HG02870 (cell line): Measurements from ENCODE around the gene FBXO22.
"Not testable (repeated sequence)": the region's sequence is repeated elsewhere in the genome, so short reads cannot be mapped to it uniquely, and the experiment has no call there.

ENCODE experiments used
- ATAC-seq: cut with Tn5 transposase; IDR thresholded peaks from one replicate; pipeline ENCODE4 v1.9.1; 2021; ENCODE audit warnings: mild to moderate bottlenecking, moderate library complexity; ENCODE audit not compliant: unreplicated experiment

The FBXO22 gene

GRCh38 chr15:75903331-75904239 lies at the start of gene FBXO22:
Gene FBXO22, plus strand, starts transcription at chr15:75903878. Its CDS starts 86 bp downstream, at chr15:75903964.
- peak; percentile 91 for ATAC-seq

GRCh38 chr15:75857886-75858285 lies 45.8 kb upstream of the FBXO22 start:
- no peak for ATAC-seq

GRCh38 chr15:75861750-75862402 lies 41.8 kb upstream of the FBXO22 start:
- no peak for ATAC-seq

- ATAC-seq: no peak
Measured at GRCh38 chr15:75862796-75863195, 40.9 kb upstream of the FBXO22 start.

- ATAC-seq: no peak
Measured at GRCh38 chr15:75864213-75865059, 39.2 kb upstream of the FBXO22 start.

- ATAC-seq: not testable (repeated sequence)
Measured at GRCh38 chr15:75866045-75866444, 37.6 kb upstream of the FBXO22 start.

- ATAC-seq: no peak
Measured at GRCh38 chr15:75866916-75867315, 36.8 kb upstream of the FBXO22 start.

- no peak for ATAC-seq
Measured at GRCh38 chr15:75867449-75867848, 36.2 kb upstream of the FBXO22 start.

- no peak for ATAC-seq
Measured at GRCh38 chr15:75868019-75868418, 35.7 kb upstream of the FBXO22 start.

- no peak for ATAC-seq
Measured at GRCh38 chr15:75869446-75869845, 34.2 kb upstream of the FBXO22 start.

- not testable (repeated sequence) for ATAC-seq
Measured at GRCh38 chr15:75871589-75871988, 32.1 kb upstream of the FBXO22 start.

- no peak for ATAC-seq
Measured at GRCh38 chr15:75872403-75872990, 31.2 kb upstream of the FBXO22 start.

- ATAC-seq: no peak
Measured at GRCh38 chr15:75884041-75884440, 19.6 kb upstream of the FBXO22 start.

- no peak for ATAC-seq
Measured at GRCh38 chr15:75887178-75887577, 16.5 kb upstream of the FBXO22 start.

GRCh38 chr15:75891895-75892294 lies 11.8 kb upstream of the FBXO22 start:
- ATAC-seq: no peak

- no peak for ATAC-seq
Measured at GRCh38 chr15:75895731-75896130, 7.9 kb upstream of the FBXO22 start.

GRCh38 chr15:75900577-75900976 lies 3.1 kb upstream of the FBXO22 start:
- ATAC-seq: no peak

- no peak for ATAC-seq
Measured at GRCh38 chr15:75902129-75902557, 1.5 kb upstream of the FBXO22 start.

GRCh38 chr15:75905231-75905630 lies 1.6 kb downstream of the FBXO22 start:
- no peak for ATAC-seq

GRCh38 chr15:75910355-75910754 lies 6.7 kb downstream of the FBXO22 start:
- ATAC-seq: not testable (repeated sequence)

GRCh38 chr15:75916978-75917377 lies 13.3 kb downstream of the FBXO22 start:
- ATAC-seq: no peak
